GM21737 (cell line): ENCODE measurements around the gene CMSS1.

Experiments
- ATAC-seq: cut with Tn5 transposase; IDR thresholded peaks from one replicate; pipeline ENCODE4 v1.9.1; 2021; ENCODE audit warnings: mild to moderate bottlenecking, moderate library complexity; ENCODE audit not compliant: unreplicated experiment

The CMSS1 gene

GRCh38 chr3:100158918-100159330, 341.3 kb downstream of the CMSS1 start:
- ATAC-seq, result no peak

- no peak for ATAC-seq
Measured at GRCh38 chr3:100159331-100160153, 341.9 kb downstream of the CMSS1 start.

GRCh38 chr3:100160521-100160920, 342.9 kb downstream of the CMSS1 start:
- ATAC-seq, result no peak

GRCh38 chr3:100163787-100164186, 346.1 kb downstream of the CMSS1 start:
- no peak for ATAC-seq

- ATAC-seq, result no peak
Measured at GRCh38 chr3:100164743-100165142, 347.1 kb downstream of the CMSS1 start.

- no peak for ATAC-seq
Measured at GRCh38 chr3:100165926-100166550, 348.4 kb downstream of the CMSS1 start.

GRCh38 chr3:100169201-100169920, 351.7 kb downstream of the CMSS1 start:
- no peak for ATAC-seq

GRCh38 chr3:100170486-100170885, 352.8 kb downstream of the CMSS1 start:
- ATAC-seq, result no peak

GRCh38 chr3:100171211-100171914, 353.7 kb downstream of the CMSS1 start:
- ATAC-seq, result no peak

- ATAC-seq, result no peak
Measured at GRCh38 chr3:100173961-100174360, 356.3 kb downstream of the CMSS1 start.

GRCh38 chr3:100175637-100176280, 358.1 kb downstream of the CMSS1 start:
- no peak for ATAC-seq

- no peak for ATAC-seq
Measured at GRCh38 chr3:100179692-100180349, 362.2 kb downstream of the CMSS1 start.

- no peak for ATAC-seq
Measured at GRCh38 chr3:100183608-100184125, 366.0 kb downstream of the CMSS1 start.

GRCh38 chr3:100184948-100185570, 367.4 kb downstream of the CMSS1 start:
- ATAC-seq, result no peak

GRCh38 chr3:100185847-100186246, 368.2 kb downstream of the CMSS1 start:
- ATAC-seq, result no peak

- no peak for ATAC-seq
Measured at GRCh38 chr3:100189444-100189964, 371.8 kb downstream of the CMSS1 start.

GRCh38 chr3:100195375-100195774, 377.7 kb downstream of the CMSS1 start:
- no peak for ATAC-seq

GRCh38 chr3:100197876-100198275, 380.2 kb downstream of the CMSS1 start:
- ATAC-seq, result no peak

GRCh38 chr3:100198579-100199269, 381.1 kb downstream of the CMSS1 start:
- ATAC-seq, result no peak
